Cardiac fibroblast (primary cell): ENCODE results near the gene TMEM91.
A peak's percentile ranks its signal among the peaks of the same experiment; 100 is the strongest.
"Not testable (repeated sequence)": the region's sequence is repeated elsewhere in the genome, so short reads cannot be mapped to it uniquely, and the experiment has no call there.

Source experiments
- DNase-seq, 2 donors: peaks; one replicate each; pipeline versions ENCODE4 v3.0.0 to v3.0.0-alpha.2; 2010; ENCODE audit warnings: low read depth in 2 of 2
- H3K4me3 ChIP-seq, 2 donors: replicated peaks in 1 of 2; 1 replicate in 1 of 2; 2 replicates in 1 of 2; pipeline ENCODE4 v1.5.1; 2011; ENCODE audit warnings: low read depth in 2 of 2, low read length in 2 of 2, mild to moderate bottlenecking in 2 of 2, moderate library complexity in 1 of 2
- TF ChIP-seq, protein P1 (sequence below): IDR thresholded peaks from one replicate; pipeline ENCODE4 v1.5.1; 2011; ENCODE audit warnings: low read depth, mild to moderate bottlenecking, low read length, inconsistent platforms

Gene TMEM91

GRCh38 chr19:41376998-41377365 is 649 bp downstream of the TMEM91 start:
- H3K4me3 ChIP-seq = peak overlapping the region; percentile 58 to 62
- TF ChIP-seq, protein P1, sequence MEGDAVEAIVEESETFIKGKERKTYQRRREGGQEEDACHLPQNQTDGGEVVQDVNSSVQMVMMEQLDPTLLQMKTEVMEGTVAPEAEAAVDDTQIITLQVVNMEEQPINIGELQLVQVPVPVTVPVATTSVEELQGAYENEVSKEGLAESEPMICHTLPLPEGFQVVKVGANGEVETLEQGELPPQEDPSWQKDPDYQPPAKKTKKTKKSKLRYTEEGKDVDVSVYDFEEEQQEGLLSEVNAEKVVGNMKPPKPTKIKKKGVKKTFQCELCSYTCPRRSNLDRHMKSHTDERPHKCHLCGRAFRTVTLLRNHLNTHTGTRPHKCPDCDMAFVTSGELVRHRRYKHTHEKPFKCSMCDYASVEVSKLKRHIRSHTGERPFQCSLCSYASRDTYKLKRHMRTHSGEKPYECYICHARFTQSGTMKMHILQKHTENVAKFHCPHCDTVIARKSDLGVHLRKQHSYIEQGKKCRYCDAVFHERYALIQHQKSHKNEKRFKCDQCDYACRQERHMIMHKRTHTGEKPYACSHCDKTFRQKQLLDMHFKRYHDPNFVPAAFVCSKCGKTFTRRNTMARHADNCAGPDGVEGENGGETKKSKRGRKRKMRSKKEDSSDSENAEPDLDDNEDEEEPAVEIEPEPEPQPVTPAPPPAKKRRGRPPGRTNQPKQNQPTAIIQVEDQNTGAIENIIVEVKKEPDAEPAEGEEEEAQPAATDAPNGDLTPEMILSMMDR = no peak
- DNase-seq = no peak

GRCh38 chr19:41377977-41378709 is 1.8 kb downstream of the TMEM91 start:
- TF ChIP-seq, protein P1 = no peak
- H3K4me3 ChIP-seq = no peak overlapping the region
- no peak for DNase-seq

GRCh38 chr19:41381536-41381935 is 5.2 kb downstream of the TMEM91 start:
- not testable (repeated sequence) for H3K4me3 ChIP-seq, DNase-seq

GRCh38 chr19:41384351-41384750 is 8.0 kb downstream of the TMEM91 start:
- DNase-seq = no peak
- TF ChIP-seq, protein P1 = no peak
- no peak overlapping the region for H3K4me3 ChIP-seq

DNA sequence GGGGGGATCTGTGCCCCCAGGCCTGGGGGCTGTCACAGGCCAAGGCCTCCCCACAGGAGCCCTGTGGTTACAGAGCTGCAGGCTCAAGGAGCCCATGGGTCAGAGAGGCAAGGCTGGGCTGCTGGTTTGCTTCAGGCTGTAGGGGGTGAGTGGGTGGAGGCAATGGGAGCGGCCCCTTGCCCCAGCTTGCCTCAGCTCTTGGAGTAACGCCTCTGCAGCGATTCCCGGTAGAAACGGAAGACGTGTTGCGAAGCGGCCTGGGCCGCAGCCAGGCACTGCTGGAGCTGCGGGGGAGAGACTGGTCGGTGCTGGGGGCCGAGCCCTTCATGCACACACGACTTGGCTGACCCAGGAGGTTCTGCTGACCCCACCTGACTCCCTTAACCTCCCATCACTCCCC is 10.1 kb downstream of the TMEM91 start:
- TF ChIP-seq, protein P1 = no peak
- no peak overlapping the region for H3K4me3 ChIP-seq
- DNase-seq = peak in 1 of 2 donors; percentile 59

DNA sequence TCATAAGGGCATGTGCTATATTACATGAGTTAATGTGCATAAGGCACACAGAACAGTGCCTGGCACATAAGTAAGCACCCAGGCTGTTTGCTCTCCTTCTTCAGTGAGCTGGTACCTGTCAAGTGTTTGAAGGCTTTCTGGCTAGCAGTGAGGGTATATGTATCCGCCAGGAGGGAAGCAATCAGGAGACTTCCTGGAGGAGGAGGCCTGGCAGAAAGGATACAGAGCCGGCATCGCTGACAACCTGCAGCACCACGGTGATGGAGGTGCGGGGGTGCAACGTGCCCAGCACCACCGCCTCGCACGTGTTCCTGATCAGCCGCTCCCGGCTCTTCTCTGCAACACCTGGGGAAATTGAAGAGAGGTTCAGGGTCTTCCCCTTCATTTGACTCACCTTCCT is 15.3 kb downstream of the TMEM91 start:
- H3K4me3 ChIP-seq = no peak overlapping the region
- TF ChIP-seq, protein P1 = no peak
- DNase-seq = no peak

DNA sequence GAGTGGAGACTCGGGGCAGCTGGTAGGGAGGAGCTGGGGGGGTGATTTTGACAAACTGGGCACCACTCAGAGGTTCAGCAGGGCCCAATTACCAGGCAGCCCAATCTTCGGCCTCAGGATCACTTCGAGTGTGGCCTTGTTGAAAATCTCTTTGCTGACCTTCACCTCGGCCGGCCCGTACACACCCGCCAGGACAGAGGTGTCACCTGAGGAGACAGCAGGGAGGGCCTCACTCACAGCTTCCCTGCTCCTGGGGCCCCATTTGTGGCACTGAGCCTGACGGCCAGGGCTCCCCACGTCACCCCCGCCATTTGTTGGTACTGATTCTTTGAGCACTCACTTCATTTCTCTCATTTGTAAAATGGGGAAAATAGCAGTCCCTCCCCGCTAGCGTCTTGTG is 16.4 kb downstream of the TMEM91 start:
- H3K4me3 ChIP-seq = no peak overlapping the region
- no peak for DNase-seq
- TF ChIP-seq, protein P1 = no peak
